HG03045 (cell line): ENCODE data around the gene SLC4A5.

Source experiments
- ATAC-seq: cut with Tn5 transposase; IDR thresholded peaks from one replicate; pipeline ENCODE4 v1.9.1; 2021; ENCODE audit warnings: mild to moderate bottlenecking, moderate library complexity; ENCODE audit not compliant: unreplicated experiment

SLC4A5 gene, protein sequence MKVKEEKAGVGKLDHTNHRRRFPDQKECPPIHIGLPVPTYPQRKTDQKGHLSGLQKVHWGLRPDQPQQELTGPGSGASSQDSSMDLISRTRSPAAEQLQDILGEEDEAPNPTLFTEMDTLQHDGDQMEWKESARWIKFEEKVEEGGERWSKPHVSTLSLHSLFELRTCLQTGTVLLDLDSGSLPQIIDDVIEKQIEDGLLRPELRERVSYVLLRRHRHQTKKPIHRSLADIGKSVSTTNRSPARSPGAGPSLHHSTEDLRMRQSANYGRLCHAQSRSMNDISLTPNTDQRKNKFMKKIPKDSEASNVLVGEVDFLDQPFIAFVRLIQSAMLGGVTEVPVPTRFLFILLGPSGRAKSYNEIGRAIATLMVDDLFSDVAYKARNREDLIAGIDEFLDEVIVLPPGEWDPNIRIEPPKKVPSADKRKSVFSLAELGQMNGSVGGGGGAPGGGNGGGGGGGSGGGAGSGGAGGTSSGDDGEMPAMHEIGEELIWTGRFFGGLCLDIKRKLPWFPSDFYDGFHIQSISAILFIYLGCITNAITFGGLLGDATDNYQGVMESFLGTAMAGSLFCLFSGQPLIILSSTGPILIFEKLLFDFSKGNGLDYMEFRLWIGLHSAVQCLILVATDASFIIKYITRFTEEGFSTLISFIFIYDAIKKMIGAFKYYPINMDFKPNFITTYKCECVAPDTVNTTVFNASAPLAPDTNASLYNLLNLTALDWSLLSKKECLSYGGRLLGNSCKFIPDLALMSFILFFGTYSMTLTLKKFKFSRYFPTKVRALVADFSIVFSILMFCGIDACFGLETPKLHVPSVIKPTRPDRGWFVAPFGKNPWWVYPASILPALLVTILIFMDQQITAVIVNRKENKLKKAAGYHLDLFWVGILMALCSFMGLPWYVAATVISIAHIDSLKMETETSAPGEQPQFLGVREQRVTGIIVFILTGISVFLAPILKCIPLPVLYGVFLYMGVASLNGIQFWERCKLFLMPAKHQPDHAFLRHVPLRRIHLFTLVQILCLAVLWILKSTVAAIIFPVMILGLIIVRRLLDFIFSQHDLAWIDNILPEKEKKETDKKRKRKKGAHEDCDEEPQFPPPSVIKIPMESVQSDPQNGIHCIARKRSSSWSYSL

DNA sequence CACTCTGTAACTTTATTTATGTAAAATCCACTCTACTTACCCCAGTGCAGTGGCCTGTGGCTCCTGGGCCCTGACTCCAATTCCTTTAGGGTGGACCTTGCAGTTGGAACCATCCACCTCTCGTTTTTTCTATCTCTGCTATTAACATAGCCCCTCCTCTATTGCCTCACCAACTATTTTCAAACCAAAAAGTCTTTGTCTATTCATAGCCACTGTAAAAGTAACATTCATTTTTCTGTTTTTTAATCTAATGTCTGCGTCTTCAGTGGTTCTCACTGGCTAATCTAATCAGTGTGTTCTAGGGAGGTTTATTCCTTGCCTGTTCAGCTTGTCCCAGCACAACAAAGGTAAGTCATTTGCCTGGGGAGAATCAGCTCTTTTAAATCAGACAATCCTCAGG lies at the start of gene SLC4A5:
Gene SLC4A5 (minus strand): TSS at position 101 of the 400 bp plus-strand sequence. CDS start 28,393 bp downstream, outside the sequence.
- no peak for ATAC-seq

DNA sequence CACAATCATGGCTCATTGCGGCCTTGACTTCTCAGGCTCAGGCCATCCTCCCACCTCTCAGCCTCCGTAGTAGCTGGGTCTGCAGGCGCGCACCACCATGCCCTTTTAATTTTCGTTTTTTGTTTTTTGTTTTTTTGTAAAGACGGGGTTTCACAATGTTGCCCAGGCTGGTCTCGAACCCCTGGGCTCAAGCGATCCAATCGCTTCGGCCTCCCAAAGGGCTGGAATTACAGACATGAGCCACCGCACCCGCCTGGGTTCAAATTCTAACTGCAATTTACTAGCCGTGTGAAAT lies 49.2 kb upstream of the SLC4A5 start:
- ATAC-seq, result no peak

DNA sequence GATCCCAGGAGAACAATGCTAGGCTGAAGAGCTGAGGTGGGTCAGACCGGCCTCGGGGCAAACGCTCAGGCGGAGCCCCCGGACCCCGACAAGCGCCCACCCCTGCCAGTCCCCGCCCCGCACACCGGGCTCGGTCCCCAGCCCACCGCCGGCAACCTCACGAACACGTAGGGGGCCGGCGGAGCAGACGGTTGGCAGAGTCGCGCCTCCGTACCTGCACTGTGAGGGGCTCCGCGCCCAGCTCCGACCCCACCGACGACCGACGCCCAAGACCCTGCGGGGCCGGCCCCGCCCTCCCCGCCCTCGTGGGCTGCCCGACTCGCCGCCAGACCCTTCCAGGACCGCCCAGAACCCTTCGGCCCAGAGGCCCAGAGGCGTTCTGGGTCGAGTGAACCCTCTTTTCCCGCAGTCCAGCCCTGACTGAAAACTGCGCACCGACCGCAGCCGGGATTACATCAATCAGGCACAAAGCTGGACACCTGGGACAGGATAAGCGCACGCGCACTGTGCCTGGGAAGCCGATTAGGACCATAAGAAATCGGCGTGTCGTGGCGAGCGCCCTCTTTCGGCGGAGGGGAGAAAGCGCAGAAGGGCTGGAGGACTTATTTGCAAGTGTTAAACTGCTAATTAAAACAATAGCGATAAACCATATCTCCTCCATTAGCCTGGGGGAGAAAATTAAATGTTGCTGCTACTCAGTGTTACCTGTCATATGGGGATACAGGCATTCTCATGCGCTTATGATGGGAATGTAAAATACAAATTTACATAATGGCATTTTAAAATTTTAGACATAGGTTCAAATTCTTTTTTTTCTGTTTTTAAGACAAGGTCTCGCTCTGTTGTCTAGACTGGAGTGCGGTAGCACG lies 48.6 kb upstream of the SLC4A5 start:
- peak; percentile 69 for ATAC-seq

- peak; percentile 23 for ATAC-seq
Measured at GRCh38 chr2:74391209-74391579, 48.0 kb upstream of the SLC4A5 start.

DNA sequence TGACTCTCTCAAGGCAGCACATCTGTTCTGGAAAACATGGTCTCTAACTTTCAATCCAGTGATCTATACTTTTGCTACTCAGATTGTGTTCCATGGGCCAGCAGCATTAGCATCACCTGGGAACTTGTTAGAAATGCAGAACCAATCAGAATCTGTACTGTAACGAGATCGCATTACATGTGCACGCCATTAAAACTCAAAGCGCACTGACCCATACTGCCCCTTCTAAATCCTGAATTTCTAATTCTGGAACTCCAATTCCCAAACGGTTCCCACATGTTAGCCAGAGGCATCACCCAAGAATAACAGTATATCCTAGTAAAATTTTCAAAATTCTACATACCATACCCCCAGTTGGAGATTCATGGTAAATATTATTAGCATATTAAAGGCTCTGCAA lies 47.4 kb upstream of the SLC4A5 start:
- no peak for ATAC-seq

DNA sequence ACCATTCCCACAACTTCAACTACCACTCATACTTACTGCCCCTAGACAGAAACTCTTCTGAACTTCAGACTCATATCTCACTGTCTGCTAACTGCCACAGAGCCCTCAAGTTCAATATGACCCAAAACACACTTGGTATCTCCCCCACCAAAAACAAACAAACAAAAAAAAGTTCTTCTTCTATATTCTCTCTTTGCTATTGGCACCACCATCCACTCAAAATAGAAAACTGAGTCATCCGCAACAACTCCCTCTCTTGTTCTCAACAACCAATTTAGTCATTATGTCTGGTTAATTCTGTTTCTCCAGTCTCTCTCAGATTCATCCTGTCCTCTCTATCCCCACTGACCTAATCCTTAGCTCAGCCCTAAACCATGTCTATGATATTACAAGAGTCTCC lies 44.1 kb upstream of the SLC4A5 start:
- ATAC-seq, result no peak

DNA sequence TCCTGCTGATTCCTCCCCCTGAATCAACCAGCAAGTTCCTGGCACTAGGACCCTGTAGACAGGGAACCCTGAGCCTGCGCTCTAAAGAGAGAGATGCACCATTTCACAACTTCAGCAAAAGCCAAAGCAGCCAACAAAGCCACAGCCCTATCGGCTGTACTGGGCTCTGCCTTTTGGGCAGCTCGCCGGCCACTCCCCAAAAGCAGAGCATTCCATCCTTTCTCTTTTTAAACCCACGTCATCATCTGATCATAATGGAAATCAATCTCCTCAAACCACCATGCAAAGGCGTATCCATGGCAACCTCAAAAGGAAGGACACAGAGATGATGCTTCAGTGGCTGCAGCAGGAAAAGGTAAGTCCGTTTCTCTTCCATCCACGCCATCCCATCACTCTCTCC lies 42.2 kb upstream of the SLC4A5 start:
- ATAC-seq, result no peak

DNA sequence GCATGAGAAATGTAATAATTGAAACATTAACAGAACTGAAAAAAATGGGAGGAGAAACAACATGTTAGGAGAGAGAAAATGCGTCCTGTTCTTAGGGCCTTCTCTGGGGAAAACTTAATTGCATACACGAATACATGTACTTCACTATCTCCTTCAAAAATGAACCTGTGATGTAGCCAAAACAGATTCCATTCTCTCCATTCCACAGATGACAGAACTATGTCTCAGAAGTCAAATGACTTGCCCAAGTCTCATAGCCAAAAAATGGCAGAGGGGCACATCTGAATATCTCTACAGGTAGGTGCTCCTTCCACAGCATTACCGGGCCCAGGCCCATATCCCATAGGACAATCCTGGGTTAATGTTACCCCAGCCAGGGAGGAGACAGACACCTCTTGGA lies 40.8 kb upstream of the SLC4A5 start:
- ATAC-seq, result no peak

- ATAC-seq, result no peak
Measured at GRCh38 chr2:74383254-74383653, 40.0 kb upstream of the SLC4A5 start.

DNA sequence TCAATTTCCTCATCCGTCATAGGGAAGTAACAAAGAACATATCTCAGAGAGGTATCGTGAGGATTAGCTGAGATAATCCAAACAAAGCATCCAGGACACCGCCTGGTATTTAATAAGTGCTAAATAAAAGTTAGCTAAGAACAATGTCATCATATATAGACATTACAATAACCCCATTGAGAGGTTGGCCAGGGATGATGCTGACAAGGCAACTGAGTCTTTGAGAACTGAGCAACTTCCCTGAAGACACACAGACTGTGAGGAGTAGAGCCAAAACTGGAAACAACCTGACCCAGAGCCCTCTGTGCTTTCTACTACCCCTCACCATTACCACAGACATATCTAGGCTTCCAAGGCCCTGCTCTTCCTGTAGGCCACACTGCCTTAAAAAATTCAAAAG lies 38.5 kb upstream of the SLC4A5 start:
- no peak for ATAC-seq

GRCh38 chr2:74379851-74380789 lies 36.9 kb upstream of the SLC4A5 start, which contains the start of gene DCTN1:
Gene DCTN1, minus strand, starts transcription at chr2:74380311. Its CDS starts 274 bp downstream, at chr2:74380037.
- no peak for ATAC-seq

DNA sequence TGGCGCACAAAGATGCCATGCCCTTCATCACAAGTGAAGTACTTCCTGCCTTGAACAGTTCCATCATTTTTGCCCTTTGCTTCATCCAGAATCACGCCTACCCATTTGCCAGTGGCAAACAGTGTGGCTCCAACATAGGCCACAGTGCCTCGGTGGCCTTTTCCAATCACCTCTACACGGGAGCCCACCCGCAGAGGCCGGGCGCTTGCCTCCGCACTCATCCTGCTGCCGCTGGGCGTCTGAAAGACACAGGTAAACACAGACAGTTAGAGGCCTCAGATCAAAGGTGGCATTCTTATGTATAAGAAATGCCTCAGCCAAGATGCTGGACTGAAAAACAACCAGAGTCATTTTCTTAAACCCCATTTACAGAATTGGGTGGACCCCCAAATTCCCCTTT lies 34.8 kb upstream of the SLC4A5 start:
- ATAC-seq, result no peak

- ATAC-seq, result no peak
Measured at GRCh38 chr2:74375838-74376237, 32.6 kb upstream of the SLC4A5 start.

DNA sequence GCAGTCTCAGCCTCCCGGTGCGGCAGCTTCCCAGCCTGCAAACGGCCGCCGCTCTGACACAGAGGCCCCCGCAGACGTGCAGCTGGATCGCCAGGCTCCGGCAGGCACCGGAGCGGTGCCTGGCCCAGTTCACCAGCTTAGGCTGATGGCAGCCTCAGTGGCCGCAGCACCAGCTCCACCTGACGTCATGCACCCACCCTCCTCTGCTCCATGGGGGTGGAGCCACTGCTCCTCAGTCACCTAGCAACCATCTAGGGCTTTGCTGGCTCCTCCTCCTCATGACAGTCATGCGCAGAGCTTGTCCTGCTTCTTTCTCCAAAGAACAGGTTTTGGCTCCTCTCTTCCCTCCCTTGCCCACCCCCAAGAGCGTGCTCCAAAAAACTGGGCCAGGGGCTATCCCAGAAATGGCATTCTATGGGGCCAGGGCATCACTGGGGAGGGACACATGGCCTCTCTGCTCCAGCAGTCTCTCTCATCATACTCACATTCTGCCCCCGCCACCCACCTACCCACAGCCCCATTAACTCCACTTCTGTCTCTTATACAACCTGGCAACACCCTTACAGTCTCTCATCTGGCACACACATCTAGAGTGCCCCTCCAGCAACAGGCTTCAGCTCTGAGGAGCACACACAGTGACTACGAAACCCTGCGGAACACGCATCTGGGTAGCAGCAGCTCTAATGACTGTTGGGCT lies 31.4 kb upstream of the SLC4A5 start:
- no peak for ATAC-seq

DNA sequence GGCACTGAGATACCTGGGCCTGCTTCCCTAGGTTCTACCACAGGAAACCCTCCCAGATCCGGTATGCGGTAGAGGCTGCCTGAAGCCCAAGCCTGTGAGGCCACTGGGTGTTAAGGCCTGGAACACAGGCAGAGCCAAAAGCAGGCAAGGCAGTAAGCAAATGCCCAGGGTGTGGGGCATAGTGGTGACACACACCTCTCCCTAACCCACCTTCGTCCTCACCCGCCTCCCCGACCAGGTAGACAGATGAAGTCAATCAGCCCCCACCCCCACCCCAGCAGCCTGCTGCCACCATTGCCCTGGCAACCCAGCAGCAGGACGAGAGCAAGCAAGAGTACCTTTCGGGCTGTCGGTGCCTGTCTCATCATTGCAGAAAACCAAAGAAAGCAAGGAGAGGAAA lies 30.8 kb upstream of the SLC4A5 start:
- no peak for ATAC-seq

- ATAC-seq, result no peak
Measured at GRCh38 chr2:74373221-74373676, 30.0 kb upstream of the SLC4A5 start.

- no peak for ATAC-seq
Measured at GRCh38 chr2:74372674-74373073, 29.5 kb upstream of the SLC4A5 start.

- no peak for ATAC-seq
Measured at GRCh38 chr2:74371421-74371820, 28.2 kb upstream of the SLC4A5 start.

DNA sequence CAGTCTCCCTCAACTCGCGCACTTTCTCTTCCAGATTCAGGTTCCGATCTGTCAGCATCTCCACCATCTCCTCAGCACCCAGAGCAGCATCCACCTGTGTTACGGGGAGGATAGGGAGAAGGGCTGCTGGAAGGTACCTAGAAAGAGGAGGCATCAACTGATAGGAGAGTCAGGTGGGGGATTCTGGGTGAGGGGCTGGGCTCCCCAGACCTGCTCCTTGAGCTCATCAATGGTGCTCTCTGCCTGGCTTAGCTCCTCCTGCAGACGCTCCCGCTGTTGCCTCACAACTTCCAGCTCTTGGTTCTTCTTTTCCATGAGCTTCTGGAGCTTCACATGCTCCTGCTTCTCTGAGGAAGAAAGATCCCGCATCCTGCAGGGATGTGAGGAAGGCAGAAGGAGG lies 26.8 kb upstream of the SLC4A5 start:
- ATAC-seq, result no peak
